H7 (cell line): Measurements from ENCODE around the gene MRPL23. TPM values are rescaled to one million over a fixed set of nuclear protein-coding genes. Genes with fewer than 3 reads are reported as not detected.

Experiments
- DNase-seq: peaks from one replicate; pipeline ENCODE4 v3.0.0; 2012
- H3K27me3 ChIP-seq: 2 replicates; pipeline ENCODE4 v1.6.0; 2011; ENCODE audit warnings: mild to moderate bottlenecking, low read length; ENCODE audit not compliant: control insufficient read depth, insufficient read depth
- H3K36me3 ChIP-seq: replicated peaks from 2 replicates; pipeline ENCODE4 v1.5.1; 2011; ENCODE audit warnings: low read length; ENCODE audit not compliant: control insufficient read depth, insufficient read depth
- H3K4me3 ChIP-seq: 2 replicates; pipeline ENCODE4 v1.5.1; 2011; ENCODE audit warnings: low read depth, mild to moderate bottlenecking, control low read depth, low read length, moderate library complexity; ENCODE audit not compliant: insufficient read depth
- total RNA-seq: library from RNA; depleted of rRNA; stranded (reverse); fragments of >200 nt; shearing (Covaris generic); gene quantifications from 2 replicates; pipeline ENCODE4 v1.2.3, GENCODE V29; 2014; rRNA removed

Gene MRPL23
- total RNA-seq, 1 experiment from 2014 or later, result 91.1 TPM

GRCh38 chr11:1998861-1999260 lies 51.7 kb downstream of the MRPL23 start:
- Histone ChIP-seq H3K27me3 (no peaks in the 10 kb centered on the region), H3K36me3 (no peaks in the 10 kb centered on the region)

GRCh38 chr11:2002042-2002776 lies 55.1 kb downstream of the MRPL23 start:
- no peaks in the 10 kb centered on the region for H3K36me3 ChIP-seq
- no peak for DNase-seq
- H3K4me3 ChIP-seq, result no peak overlapping the region
- H3K27me3 ChIP-seq, result no peaks in the 10 kb centered on the region

More at GRCh38 chr11:1998861-1999260, 51.7 kb downstream of the MRPL23 start:
- DNase-seq, result no peak
- no peak overlapping the region for H3K4me3 ChIP-seq

- Histone ChIP-seq H3K27me3 (no peaks in the 10 kb centered on the region), H3K4me3 (no peak overlapping the region), H3K36me3 (no peaks in the 10 kb centered on the region)
- DNase-seq, result no peak
These were observed 55.7 kb downstream of the MRPL23 start for GRCh38 chr11:2002807-2003206.

- DNase-seq, result no peak
- no peaks in the 10 kb centered on the region for H3K36me3 ChIP-seq
- H3K27me3 ChIP-seq, result no peaks in the 10 kb centered on the region
- H3K4me3 ChIP-seq, result no peak overlapping the region
These were observed 57.3 kb downstream of the MRPL23 start for GRCh38 chr11:2004466-2004865.

Other genes starting within 250 kb of the MRPL23 start
- gene IFITM10, start 196.7 kb upstream of the MRPL23 start, total RNA-seq, result 0.42 and 0.74 TPM in 2 replicates
- gene CTSD, start 183.4 kb upstream of the MRPL23 start, total RNA-seq, result 177 and 235 TPM in 2 replicates
- gene SYT8, start 112.3 kb upstream of the MRPL23 start, total RNA-seq, result not detected in 2 replicates
- not detected in 2 replicates for gene TNNI2, start 108.4 kb upstream of the MRPL23 start, total RNA-seq
- gene LSP1, start 94.2 kb upstream of the MRPL23 start, total RNA-seq, result 0.35 and 2.0 TPM in 2 replicates
- gene PRR33, start 55.4 kb upstream of the MRPL23 start, total RNA-seq, result not detected in 2 replicates
- gene TNNT3, start 27.6 kb upstream of the MRPL23 start, total RNA-seq, result not detected in 2 replicates
- gene H19, start 50.5 kb downstream of the MRPL23 start, total RNA-seq, result 0.62 and 1.2 TPM in 2 replicates
- gene IGF2, start 192.1 kb downstream of the MRPL23 start, total RNA-seq, result 0.78 and 1.2 TPM in 2 replicates
- not detected in 2 replicates for gene INS, start 213.9 kb downstream of the MRPL23 start, total RNA-seq
- not detected in 2 replicates for gene TH, start 224.5 kb downstream of the MRPL23 start, total RNA-seq